MCF 10A (cell line): ENCODE data around the gene MET. TPM values are rescaled to one million over a fixed set of nuclear protein-coding genes. Genes with fewer than 3 reads are reported as not detected.
A peak's percentile ranks its signal among the peaks of the same experiment; 100 is the strongest.

Source experiments
- BruUV-seq: library from RNA; stranded (reverse); fragments of 400-500 nt; replicated peaks from 2 replicates; lab custom pipeline; 2021; lab: Mats Ljungman, UMichigan
- CTCF ChIA-PET: fragments of 300-600 bp; sonication (Branson Sonifier 250); formaldehyde crosslinking; extraction: SDS; loops from one replicate; lab custom pipeline; 2021; ENCODE audit warnings: antibody characterized with exemption, inconsistent platforms; lab: Yijun Ruan, JAX
- POLR2A ChIA-PET: fragments of 300-600, 350-650 bp; sonication (Branson Sonifier 250); formaldehyde crosslinking; extraction: SDS; loops from one replicate; lab custom pipeline; 2020; ENCODE audit warnings: antibody characterized with exemption, inconsistent platforms; lab: Yijun Ruan, JAX
- DNase-seq: peaks from one replicate; pipeline ENCODE4 v3.0.0-alpha.2; 2018; ENCODE audit not compliant: unreplicated experiment
- H3K27ac Mint-ChIP-seq: one replicate; pipeline ENCODE4 v1.8.0; 2022; ENCODE audit warnings: mild to moderate bottlenecking, low read depth, mixed read lengths; ENCODE audit not compliant: unreplicated experiment
- H3K27me3 Mint-ChIP-seq: one replicate; pipeline ENCODE4 v1.8.0; 2022; ENCODE audit warnings: mixed read lengths; ENCODE audit not compliant: insufficient read depth, unreplicated experiment
- H3K36me3 Mint-ChIP-seq: one replicate; pipeline ENCODE4 v1.8.0; 2022; ENCODE audit warnings: mild to moderate bottlenecking, moderate library complexity, mixed read lengths; ENCODE audit not compliant: insufficient read depth, unreplicated experiment
- H3K4me1 Mint-ChIP-seq: one replicate; pipeline ENCODE4 v1.8.0; 2022; ENCODE audit warnings: mixed read lengths; ENCODE audit not compliant: insufficient read depth, unreplicated experiment
- H3K4me3 Mint-ChIP-seq: one replicate; pipeline ENCODE4 v1.8.0; 2022; ENCODE audit warnings: mild to moderate bottlenecking, moderate library complexity, mixed read lengths; ENCODE audit not compliant: unreplicated experiment
- H3K9me3 Mint-ChIP-seq: one replicate; pipeline ENCODE4 v1.8.0; 2022; ENCODE audit warnings: mixed read lengths; ENCODE audit not compliant: unreplicated experiment
- intact Hi-C: fragments of 100-400 bp; cut with micrococcal nuclease; formaldehyde crosslinking; loops from 2 replicates; pipeline ENCODE4 v1.14.1; 2022
- total RNA-seq: library from RNA; stranded (reverse); gene quantifications from 2 replicates; pipeline ENCODE4 v1.2.3, GENCODE V29; 2022
- TF ChIP-seq, protein P1 (sequence below): fragments of 200-600 bp; IDR thresholded peaks from one replicate; pipeline ENCODE4 v1.8.0; 2022; ENCODE audit warnings: antibody characterized with exemption, mild to moderate bottlenecking; ENCODE audit not compliant: unreplicated experiment

The MET gene
- total RNA-seq, 1 experiment from 2014 or later = 129 TPM

DNA sequence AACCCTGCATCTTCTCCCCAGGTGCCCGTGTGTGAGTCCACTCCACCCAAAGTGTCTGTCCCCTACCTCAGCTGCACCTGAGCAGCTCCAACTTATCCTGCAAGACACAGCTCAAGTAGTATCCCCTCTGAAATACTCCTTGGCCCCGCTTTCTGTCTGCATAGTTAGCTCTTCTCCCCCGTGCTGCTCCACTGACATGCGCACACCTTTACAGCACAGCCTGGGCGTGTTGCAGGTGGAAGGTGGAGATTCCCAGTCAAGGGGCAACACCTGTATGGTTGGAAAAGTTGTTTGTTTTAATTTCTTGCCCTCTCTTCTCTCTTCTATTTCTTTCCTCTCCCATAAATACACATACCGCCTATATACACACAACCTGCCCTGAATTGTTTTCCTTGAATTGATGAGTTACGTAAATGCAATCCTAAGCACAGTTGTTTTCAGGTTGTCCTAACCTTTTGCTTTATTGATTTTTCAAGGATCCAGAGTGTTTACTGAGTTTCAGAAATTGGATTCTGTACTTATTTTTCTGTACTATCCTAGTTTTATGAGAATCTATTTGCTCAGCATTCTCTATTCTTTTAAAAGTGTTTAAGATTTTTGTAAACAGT is 14.9 kb downstream of the MET start:
- H3K4me3 Mint-ChIP-seq = no peak overlapping the region
- DNase-seq = no peak
- POLR2A ChIA-PET = interaction anchor here (0.6 to 6.7 kb wide), 4 partner anchors 12 to 175 kb away, joined by 3 to 152 read pairs (median 6); partner anchors contain the start of gene MET
- BruUV-seq = no TSS peak
- H3K27ac Mint-ChIP-seq = peak overlapping the region; percentile 44
- no peaks in the 10 kb centered on the region for H3K27me3 Mint-ChIP-seq
- TF ChIP-seq, protein P1, sequence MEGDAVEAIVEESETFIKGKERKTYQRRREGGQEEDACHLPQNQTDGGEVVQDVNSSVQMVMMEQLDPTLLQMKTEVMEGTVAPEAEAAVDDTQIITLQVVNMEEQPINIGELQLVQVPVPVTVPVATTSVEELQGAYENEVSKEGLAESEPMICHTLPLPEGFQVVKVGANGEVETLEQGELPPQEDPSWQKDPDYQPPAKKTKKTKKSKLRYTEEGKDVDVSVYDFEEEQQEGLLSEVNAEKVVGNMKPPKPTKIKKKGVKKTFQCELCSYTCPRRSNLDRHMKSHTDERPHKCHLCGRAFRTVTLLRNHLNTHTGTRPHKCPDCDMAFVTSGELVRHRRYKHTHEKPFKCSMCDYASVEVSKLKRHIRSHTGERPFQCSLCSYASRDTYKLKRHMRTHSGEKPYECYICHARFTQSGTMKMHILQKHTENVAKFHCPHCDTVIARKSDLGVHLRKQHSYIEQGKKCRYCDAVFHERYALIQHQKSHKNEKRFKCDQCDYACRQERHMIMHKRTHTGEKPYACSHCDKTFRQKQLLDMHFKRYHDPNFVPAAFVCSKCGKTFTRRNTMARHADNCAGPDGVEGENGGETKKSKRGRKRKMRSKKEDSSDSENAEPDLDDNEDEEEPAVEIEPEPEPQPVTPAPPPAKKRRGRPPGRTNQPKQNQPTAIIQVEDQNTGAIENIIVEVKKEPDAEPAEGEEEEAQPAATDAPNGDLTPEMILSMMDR = no peak
- peaks cover 7% of the 10 kb centered on the region for H3K36me3 Mint-ChIP-seq
- intact Hi-C loops = no loop called here
- CTCF ChIA-PET = interaction anchor here (0.6 to 2.0 kb wide), 5 partner anchors 11 to 429 kb away, joined by 3 to 13 read pairs (median 3); partner anchors contain the start of gene MET
- peaks cover 24% of the 10 kb centered on the region for H3K9me3 Mint-ChIP-seq
- H3K4me1 Mint-ChIP-seq = peaks cover 57% of the 10 kb centered on the region

DNA sequence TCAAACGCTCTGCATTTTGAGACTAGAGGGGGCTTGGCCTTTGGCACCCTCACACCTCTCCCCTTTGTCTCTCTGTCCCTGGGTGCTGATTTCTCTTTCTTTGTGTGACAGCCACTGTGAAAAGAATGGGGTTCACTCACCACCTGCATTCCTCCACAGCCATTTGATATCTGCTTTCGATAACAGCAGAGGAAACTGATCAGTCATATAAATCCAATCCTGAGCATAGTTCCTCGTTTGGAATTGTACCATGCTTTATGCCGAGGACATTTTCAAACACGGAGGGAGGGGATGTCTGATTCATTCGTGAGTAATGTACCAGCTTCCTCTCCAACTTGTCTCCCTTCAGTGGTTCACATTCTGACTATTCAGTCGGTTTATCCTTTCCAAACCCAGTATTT is 15.8 kb downstream of the MET start:
- H3K4me1 Mint-ChIP-seq = peaks cover 66% of the 10 kb centered on the region
- TF ChIP-seq, protein P1 = no peak
- H3K27ac Mint-ChIP-seq = peak overlapping the region; percentile 44
- intact Hi-C loops = no loop called here
- H3K36me3 Mint-ChIP-seq = peaks cover 7% of the 10 kb centered on the region
- H3K27me3 Mint-ChIP-seq = no peaks in the 10 kb centered on the region
- H3K9me3 Mint-ChIP-seq = peaks cover 24% of the 10 kb centered on the region
- peak; percentile 76 for DNase-seq
- ChIA-PET CTCF (interaction anchor here (0.7 kb wide), 1 partner anchor 148 kb away, joined by 5 read pairs; no protein-coding TSS in a partner anchor), POLR2A (interaction anchor here (0.6 to 6.7 kb wide), 9 partner anchors 11 to 476 kb away, joined by 3 to 152 read pairs (median 3); partner anchors contain the start of gene MET)
- peak overlapping the region; percentile 52 for H3K4me3 Mint-ChIP-seq
- BruUV-seq = no TSS peak

DNA sequence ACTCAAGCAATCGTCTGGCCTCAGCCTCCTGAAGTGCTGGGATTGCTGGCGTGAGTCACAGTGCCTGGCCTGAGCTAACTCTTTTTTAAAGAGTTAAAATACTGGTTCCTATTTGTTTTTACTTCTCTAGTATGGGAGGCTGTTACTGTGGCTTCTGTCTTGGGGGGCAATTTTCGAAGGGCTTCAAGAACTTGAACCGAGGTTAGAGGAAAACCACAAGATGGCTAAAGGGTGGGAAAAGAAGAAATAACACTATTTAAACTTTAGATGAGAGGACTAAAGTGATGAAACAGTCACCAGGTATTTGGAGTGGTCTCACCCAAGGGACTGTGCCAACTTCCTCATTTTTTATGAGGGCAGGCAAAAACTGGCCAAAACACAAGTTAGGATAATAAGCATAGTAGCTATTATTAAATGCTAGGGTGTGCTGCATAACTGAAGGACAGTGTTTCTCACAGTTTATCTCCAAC is 17.8 kb downstream of the MET start:
- no peaks in the 10 kb centered on the region for H3K27me3 Mint-ChIP-seq
- intact Hi-C loops = no loop called here
- H3K36me3 Mint-ChIP-seq = peaks cover 8% of the 10 kb centered on the region
- ChIA-PET CTCF (interaction anchor here (0.6 to 1.8 kb wide), 5 partner anchors 11 to 421 kb away, joined by 3 to 6 read pairs (median 4); no protein-coding TSS in a partner anchor), POLR2A (interaction anchor here (0.5 to 6.7 kb wide), 6 partner anchors 15 to 479 kb away, joined by 3 to 152 read pairs (median 6); partner anchors contain the start of genes MET and TES)
- no TSS peak for BruUV-seq
- peak overlapping the region; percentile 44 for H3K27ac Mint-ChIP-seq
- DNase-seq = no peak
- peaks cover 62% of the 10 kb centered on the region for H3K4me1 Mint-ChIP-seq
- H3K9me3 Mint-ChIP-seq = peaks cover 6% of the 10 kb centered on the region
- TF ChIP-seq, protein P1 = no peak
- H3K4me3 Mint-ChIP-seq = no peak overlapping the region

DNA sequence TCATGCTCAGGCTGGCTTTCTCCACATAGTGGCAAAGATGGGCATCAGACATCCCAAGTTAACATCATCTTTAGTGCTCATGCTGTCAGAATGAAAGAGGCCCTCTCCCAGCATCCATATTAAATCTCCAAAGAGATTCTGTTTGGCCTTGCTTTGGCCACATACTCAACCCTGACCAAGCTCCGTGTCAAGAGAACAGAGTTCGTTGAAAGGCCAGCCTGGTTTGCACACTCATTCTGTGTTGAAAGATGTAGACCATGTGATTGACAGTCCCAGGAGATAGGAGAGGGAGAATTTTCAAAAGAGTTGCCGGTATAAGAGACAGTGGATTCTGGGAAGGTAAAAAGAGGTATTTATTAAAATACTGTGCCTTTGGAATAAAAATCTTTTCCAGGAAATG is 19.7 kb downstream of the MET start:
- TF ChIP-seq, protein P1 = no peak
- intact Hi-C loops = no loop called here
- no peaks in the 10 kb centered on the region for H3K27me3 Mint-ChIP-seq
- ChIA-PET POLR2A (interaction anchor here (0.6 to 4.9 kb wide), 12 partner anchors 7 to 192 kb away, joined by 3 to 101 read pairs (median 4); partner anchors contain the start of genes CAPZA2, CAV2 and MET), CTCF (interaction anchor here (0.9 to 2.1 kb wide), 4 partner anchors 17 to 114 kb away, joined by 3 to 5 read pairs (median 4); no protein-coding TSS in a partner anchor)
- H3K4me1 Mint-ChIP-seq = peaks cover 57% of the 10 kb centered on the region
- DNase-seq = peak; percentile 66
- peaks cover 21% of the 10 kb centered on the region for H3K36me3 Mint-ChIP-seq
- peak overlapping the region; percentile 76 for H3K27ac Mint-ChIP-seq
- no peak overlapping the region for H3K4me3 Mint-ChIP-seq
- no peaks in the 10 kb centered on the region for H3K9me3 Mint-ChIP-seq
- BruUV-seq = no TSS peak
